ENCODE data around the gene TBL3.

TBL3 gene

DNA sequence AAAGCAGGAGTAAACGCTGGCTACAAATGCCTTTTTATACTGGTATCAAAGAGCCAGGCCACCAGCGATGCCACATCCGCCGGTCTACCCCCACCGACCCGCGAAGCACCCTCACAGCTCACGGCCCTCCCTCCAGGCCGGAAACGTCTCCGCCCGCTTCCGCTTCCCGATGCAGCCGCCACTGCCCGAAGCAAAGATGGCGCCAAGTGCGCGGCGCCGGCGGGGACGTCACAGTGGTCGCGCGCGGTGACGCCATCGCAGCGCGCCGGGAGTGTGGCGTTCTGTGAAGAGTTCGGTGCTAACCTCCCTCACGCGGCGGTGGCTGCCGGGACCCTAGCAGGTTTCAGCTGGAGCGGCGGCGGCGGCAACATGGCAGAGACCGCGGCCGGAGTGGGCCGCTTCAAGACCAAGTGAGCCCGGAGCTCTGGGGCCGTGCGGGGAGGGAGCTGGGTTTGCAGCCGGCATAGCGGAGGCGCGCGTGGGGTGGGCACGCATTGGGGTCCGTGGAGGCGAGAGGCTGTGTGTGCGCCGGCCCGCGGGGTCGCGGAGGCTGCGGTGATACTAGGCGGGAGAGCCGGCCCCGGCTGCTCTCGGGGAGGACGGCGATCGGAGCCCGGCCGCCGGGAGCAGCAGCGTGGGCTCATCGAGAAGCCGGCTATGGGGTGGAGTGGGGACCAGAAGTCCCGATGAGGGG is at the start of gene TBL3:
Gene TBL3, plus strand, starts transcription at position 258 of the 694 bp plus-strand sequence. Its CDS starts 112 bp downstream, at position 370.
- ATAC-seq (replicated peaks), result peak; percentile 97 to 98
- Mint-ChIP-seq H3K4me1 (peaks cover 24 to 45% of the 10 kb centered on the region in 2 donors), H3K36me3 (peaks cover 36 to 56% of the 10 kb centered on the region in 2 donors)

GRCh38 chr16:1922357-1922756 is 49.5 kb upstream of the TBL3 start:
- Mint-ChIP-seq H3K4me3 (no peak overlapping the region), H3K4me1 (peaks cover 3 to 17% of the 10 kb centered on the region in 2 donors), H3K27ac (no peak overlapping the region), H3K27me3 (peaks cover 59 to 82% of the 10 kb centered on the region in 2 donors), H3K36me3 (no peaks in the 10 kb centered on the region), H3K9me3 (peaks cover 0 to 2% of the 10 kb centered on the region in 2 donors)
- DNase-seq (no peak), ATAC-seq (replicated peaks) (no peak)

More for the DNA sequence above, at the start of gene TBL3:
- Mint-ChIP-seq H3K27me3 (peaks cover 4 to 8% of the 10 kb centered on the region in 2 donors), H3K27ac (peak within 1 kb of the TSS; percentile 98), H3K4me3 (peak within 1 kb of the TSS; percentile 98 to 100), H3K9me3 (no peaks in the 10 kb centered on the region)
- DNase-seq, result peak; percentile 94

DNA sequence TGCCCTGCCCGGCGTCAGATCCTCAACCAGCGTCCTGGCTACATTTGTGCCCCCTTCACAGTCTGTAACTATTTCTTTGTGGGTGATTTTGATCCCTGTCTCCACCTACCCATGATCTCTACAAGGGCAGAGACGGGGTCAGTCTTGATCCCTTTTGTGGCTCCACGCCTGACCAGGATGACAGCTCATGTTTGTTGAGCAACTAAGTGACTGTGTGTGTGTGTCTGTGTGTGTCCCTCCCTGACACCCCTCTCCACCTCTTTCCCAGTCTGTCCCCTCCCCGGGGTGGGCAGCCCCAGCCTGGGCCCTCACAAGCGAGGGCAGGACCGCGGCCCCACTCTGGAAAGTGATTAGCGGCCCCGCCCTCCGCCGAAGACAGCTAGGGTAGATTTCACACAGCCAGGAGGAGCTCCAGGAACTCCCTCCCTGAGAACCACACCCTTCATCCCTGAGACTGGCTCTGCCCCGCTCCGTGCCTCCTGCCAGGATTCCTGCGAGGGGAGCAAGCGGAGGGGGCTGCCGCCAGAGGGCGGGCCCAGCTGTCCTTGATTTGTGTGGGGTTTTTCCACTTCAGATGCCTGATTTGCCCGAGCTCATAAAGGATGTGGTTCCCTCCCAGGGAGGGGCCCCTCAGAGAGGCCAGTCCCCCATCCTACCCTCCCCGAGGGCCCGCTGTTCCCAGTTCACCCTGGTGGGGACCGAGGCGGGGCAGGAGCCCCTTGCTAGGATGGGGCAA is 48.4 kb upstream of the TBL3 start:
- H3K27me3 Mint-ChIP-seq, result peaks cover 59 to 75% of the 10 kb centered on the region in 2 donors
- peaks cover 3 to 17% of the 10 kb centered on the region in 2 donors for H3K4me1 Mint-ChIP-seq
- H3K4me3 Mint-ChIP-seq, result no peak overlapping the region
- no peaks in the 10 kb centered on the region for H3K36me3 Mint-ChIP-seq
- ATAC-seq (replicated peaks) (no peak), DNase-seq (no peak)
- H3K27ac Mint-ChIP-seq, result no peak overlapping the region
- H3K9me3 Mint-ChIP-seq, result peaks cover 0 to 2% of the 10 kb centered on the region in 2 donors

DNA sequence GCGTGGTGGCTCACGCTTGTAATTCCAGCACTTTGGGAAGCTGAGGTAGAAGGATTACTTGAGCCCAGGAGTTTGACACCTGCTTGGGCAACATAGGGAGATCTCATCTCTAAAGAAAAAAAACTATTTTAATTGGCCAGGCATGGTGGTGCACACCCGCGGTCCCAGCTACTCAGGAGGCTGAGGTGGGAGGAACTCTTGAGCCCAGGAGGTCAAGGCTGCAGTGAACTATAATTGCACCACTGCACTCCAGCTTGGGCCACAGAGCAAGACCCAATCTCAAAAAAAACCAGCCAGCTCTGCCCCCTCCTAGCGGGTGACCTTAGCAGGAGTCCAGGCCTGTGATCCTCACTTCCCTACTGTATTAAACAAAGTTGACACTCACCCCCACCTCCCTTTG is 47.8 kb upstream of the TBL3 start:
- no peak overlapping the region for H3K4me3 Mint-ChIP-seq
- no peak for DNase-seq
- H3K9me3 Mint-ChIP-seq, result peaks cover 0 to 2% of the 10 kb centered on the region in 2 donors
- no peak for ATAC-seq (replicated peaks)
- peaks cover 55 to 69% of the 10 kb centered on the region in 2 donors for H3K27me3 Mint-ChIP-seq
- no peak overlapping the region for H3K27ac Mint-ChIP-seq
- peaks cover 2 to 20% of the 10 kb centered on the region in 2 donors for H3K4me1 Mint-ChIP-seq
- no peaks in the 10 kb centered on the region for H3K36me3 Mint-ChIP-seq

- H3K27ac Mint-ChIP-seq, result no peak overlapping the region
- peaks cover 2 to 14% of the 10 kb centered on the region in 2 donors for H3K4me1 Mint-ChIP-seq
- no peak for ATAC-seq (replicated peaks)
- peaks cover 0 to 2% of the 10 kb centered on the region in 2 donors for H3K9me3 Mint-ChIP-seq
- no peaks in the 10 kb centered on the region for H3K36me3 Mint-ChIP-seq
- H3K4me3 Mint-ChIP-seq, result no peak overlapping the region
- peaks cover 37 to 47% of the 10 kb centered on the region in 2 donors for H3K27me3 Mint-ChIP-seq
- no peak for DNase-seq
Observed at GRCh38 chr16:1926271-1926670, 45.6 kb upstream of the TBL3 start.

GRCh38 chr16:1929105-1929504 is 42.7 kb upstream of the TBL3 start:
- H3K27ac Mint-ChIP-seq, result peak overlapping the region; percentile 47
- no peaks in the 10 kb centered on the region for H3K9me3 Mint-ChIP-seq
- H3K27me3 Mint-ChIP-seq, result peaks cover 15 to 20% of the 10 kb centered on the region in 2 donors
- H3K4me1 Mint-ChIP-seq, result peaks cover 2 to 5% of the 10 kb centered on the region in 2 donors
- H3K36me3 Mint-ChIP-seq, result no peaks in the 10 kb centered on the region
- no peak for DNase-seq
- ATAC-seq (replicated peaks), result peak; percentile 39 to 41
- peak overlapping the region; percentile 78 to 82 for H3K4me3 Mint-ChIP-seq

DNA sequence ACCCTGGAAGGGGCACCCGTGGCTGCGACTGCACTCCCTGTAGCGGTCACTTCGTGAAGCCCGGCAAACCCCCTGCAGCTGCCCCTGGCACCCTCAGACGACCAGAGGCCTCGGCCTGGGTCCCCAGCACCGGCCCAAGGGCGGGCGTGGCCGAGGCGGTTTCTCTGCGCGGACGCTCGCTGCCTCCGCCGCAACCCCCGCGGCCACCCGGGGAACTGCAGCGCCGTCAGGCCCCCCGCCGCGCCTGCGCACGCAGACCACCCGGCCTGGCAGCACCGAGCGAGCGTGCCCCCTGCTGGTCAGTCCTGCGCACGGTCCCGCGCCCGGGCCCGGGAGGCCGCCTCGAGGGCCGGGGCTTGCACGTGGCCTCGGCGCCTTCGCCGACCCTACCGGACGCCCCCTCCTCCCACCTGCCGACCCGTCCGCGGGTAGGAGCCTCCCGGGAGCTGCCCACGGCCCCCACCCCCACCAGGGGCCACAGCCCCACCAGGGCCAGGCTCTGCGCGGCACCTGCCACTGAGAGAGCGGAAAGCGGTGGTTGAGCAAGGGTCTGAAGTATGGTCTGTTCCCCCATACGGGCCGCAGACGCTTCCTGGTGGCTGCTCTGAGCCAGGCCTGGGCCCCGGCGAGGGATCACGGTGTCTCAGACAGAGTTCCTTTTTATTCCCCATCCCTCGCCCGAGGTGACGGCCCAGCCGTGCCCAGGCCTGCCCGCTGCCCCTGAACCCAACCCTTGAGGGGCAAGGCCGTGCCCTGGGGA is 42.1 kb upstream of the TBL3 start:
- peak overlapping the region; percentile 73 to 82 for H3K4me3 Mint-ChIP-seq
- no peaks in the 10 kb centered on the region for H3K9me3 Mint-ChIP-seq
- peak; percentile 92 for DNase-seq
- peak; percentile 94 to 95 for ATAC-seq (replicated peaks)
- H3K27me3 Mint-ChIP-seq, result peaks cover 9 to 13% of the 10 kb centered on the region in 2 donors
- H3K27ac Mint-ChIP-seq, result peak overlapping the region; percentile 20
- peaks cover 2 to 5% of the 10 kb centered on the region in 2 donors for H3K4me1 Mint-ChIP-seq
- H3K36me3 Mint-ChIP-seq, result no peaks in the 10 kb centered on the region

DNA sequence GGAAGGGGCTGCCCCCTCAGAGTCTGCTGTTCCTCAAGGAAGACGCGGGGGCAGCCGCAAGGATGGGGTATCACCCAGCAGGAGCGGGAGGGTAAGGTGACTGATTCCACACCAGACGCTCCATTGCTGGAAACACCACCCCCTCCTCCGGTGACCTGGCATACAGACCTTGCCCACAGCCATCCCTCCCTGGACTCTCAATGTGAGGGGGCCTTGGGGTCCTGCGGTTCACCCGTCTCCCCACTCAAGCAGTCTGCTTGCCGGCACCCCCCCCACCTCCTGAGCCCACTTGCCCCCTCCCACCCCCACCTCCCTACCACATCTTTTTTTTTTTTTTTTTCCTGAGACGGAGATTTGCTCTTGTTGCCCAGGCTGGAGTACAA is 41.5 kb upstream of the TBL3 start:
- Mint-ChIP-seq H3K4me1 (peaks cover 2 to 5% of the 10 kb centered on the region in 2 donors), H3K36me3 (no peaks in the 10 kb centered on the region), H3K9me3 (no peaks in the 10 kb centered on the region), H3K27me3 (peaks cover 3 to 8% of the 10 kb centered on the region in 2 donors), H3K27ac (peak overlapping the region; percentile 71), H3K4me3 (no peak overlapping the region)
- ATAC-seq (replicated peaks) (no peak), DNase-seq (no peak)

DNA sequence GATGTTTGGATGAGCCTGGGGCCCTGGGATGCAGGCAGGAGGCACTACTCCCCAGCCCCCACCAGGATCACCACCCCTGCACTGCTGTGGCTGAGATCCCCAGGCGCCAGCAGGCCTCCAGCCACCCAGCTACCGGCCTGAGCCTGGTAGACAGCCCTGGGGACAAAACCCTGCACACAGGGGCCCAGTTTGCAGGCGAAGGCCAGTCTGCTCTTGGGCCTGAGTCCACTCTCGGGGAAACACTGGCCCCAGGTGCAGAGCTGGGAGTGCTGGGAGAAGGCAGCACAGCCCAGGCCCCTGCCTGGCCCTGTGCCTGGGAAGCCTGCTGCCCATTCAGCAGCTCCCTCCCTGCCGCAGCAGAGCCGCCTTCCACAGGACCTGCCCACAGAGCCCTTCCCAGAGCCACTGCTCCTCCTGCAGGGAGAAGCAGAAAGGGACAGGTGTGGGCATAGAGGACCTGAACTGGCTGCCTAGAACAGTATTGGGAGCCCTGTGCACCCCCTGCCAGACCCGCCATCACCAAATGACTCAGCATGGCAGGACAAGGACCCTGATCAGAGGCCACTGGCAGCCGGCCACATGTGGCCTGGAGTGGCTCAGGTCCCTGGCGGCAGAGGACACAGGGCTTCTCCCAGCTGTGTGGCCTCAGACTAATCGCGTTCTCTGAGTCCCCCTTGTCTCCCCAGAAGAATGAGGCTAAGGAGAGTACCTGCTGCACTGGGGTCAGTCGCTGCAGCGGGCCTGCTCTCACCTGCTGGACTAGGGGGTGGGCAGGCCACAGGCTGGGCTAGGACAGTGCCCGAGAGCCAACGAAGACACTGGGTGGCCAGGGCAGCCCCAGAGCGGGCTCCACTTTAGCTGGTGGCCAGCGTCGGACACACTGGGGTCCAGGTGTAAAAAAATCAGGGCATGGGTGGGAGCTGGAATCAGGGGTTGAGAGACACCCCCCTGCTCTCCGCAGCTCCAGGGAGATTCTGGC is 39.5 kb upstream of the TBL3 start:
- ATAC-seq (replicated peaks), result no peak
- Mint-ChIP-seq H3K9me3 (no peaks in the 10 kb centered on the region), H3K4me1 (peaks cover 2 to 5% of the 10 kb centered on the region in 2 donors), H3K36me3 (peaks cover 5 to 7% of the 10 kb centered on the region in 2 donors), H3K4me3 (no peak overlapping the region), H3K27ac (no peak overlapping the region), H3K27me3 (no peaks in the 10 kb centered on the region)
- no peak for DNase-seq

DNA sequence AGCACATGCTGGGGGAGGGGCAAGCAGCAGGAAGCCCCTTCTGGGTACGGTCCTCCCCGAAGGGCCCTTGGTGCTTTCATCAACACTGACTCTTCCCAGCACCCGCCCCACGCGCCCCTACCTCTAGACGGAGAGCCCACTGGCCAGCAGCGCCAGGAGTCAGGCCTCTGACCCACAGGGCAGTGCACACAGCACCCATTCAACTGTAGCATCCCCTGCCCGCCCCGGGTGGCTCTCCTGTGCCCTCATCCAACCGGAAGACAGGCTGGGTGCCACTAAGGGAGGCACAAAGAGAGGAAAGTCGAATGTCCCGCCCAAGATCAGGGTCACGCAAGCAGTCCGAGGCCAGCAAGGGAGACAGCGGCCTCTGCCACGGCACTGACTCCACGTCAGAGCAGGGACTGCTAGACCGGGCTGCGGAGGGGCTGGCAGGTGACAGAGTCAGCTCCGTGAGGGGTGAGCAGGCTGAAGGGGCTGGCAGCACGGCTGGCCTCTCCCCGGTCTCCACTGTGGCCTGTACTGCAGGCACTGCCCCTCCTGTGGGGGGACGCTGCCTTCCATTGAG is 38.7 kb upstream of the TBL3 start:
- Mint-ChIP-seq H3K36me3 (peaks cover 9 to 11% of the 10 kb centered on the region in 2 donors), H3K27me3 (no peaks in the 10 kb centered on the region), H3K27ac (no peak overlapping the region), H3K9me3 (no peaks in the 10 kb centered on the region), H3K4me3 (no peak overlapping the region), H3K4me1 (peaks cover 2 to 5% of the 10 kb centered on the region in 2 donors)
- ATAC-seq (replicated peaks) (no peak), DNase-seq (no peak)

DNA sequence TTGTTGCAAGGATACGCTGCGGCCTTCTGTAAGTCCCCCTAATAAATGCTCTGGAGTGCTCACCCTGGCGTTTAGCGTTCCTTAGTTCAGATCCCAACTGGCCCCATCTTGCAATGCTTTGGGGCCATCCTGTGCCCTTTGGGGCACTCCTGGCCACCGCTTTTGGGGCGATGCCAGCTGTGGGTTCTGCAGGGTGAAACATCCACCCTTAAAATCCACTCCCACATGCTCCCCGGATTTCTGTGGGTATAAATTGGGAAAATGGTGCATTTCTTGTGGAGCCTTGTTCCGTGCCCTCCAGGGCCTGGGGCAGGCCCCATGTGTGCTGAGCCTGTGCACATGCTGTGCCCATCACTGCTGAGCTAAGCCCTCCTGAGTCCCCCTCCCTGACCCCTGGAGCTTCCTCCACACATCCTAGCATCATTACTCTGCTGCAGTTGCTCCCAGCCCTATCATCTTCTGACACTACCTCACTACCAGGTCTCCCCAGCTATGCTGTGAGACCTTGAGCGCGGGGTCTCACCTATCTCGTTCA is 34.8 kb upstream of the TBL3 start:
- Mint-ChIP-seq H3K36me3 (peaks cover 25 to 29% of the 10 kb centered on the region in 2 donors), H3K27ac (peak overlapping the region; percentile 34)

GRCh38 chr16:1938316-1938715 is 33.5 kb upstream of the TBL3 start:
- Mint-ChIP-seq H3K9me3 (no peaks in the 10 kb centered on the region), H3K36me3 (peaks cover 25 to 29% of the 10 kb centered on the region in 2 donors), H3K4me3 (no peak overlapping the region), H3K27me3 (no peaks in the 10 kb centered on the region), H3K4me1 (peaks cover 12 to 28% of the 10 kb centered on the region in 2 donors), H3K27ac (peak overlapping the region; percentile 25)
- no peak for DNase-seq
- ATAC-seq (replicated peaks), result no peak

More for the DNA sequence above, 34.8 kb upstream of the TBL3 start:
- peaks cover 6 to 17% of the 10 kb centered on the region in 2 donors for H3K4me1 Mint-ChIP-seq
- H3K4me3 Mint-ChIP-seq, result no peak overlapping the region
- H3K27me3 Mint-ChIP-seq, result no peaks in the 10 kb centered on the region
- H3K9me3 Mint-ChIP-seq, result no peaks in the 10 kb centered on the region
- no peak for ATAC-seq (replicated peaks)
- no peak for DNase-seq

DNA sequence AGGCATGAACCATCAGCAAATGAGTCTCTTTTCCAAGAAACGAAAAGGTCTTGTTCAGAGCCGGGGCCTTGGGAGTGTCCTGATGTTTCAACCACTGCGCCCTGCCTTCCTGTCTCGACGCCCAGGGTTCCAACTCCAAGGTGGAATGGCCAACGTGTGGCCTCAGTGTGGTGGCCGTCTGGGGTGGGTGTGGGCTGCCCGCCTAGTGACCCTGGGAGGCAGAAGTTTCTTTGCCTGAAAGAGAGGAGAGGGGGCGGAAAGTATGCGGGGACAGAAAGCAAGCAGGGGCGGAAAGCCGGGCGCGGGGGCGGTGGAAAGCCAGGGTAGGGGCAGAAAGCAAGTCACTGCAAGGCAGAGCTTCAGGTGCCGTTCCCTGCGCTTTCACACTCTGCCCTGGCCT is 32.9 kb upstream of the TBL3 start:
- no peak overlapping the region for H3K27ac Mint-ChIP-seq
- H3K4me3 Mint-ChIP-seq, result no peak overlapping the region
- H3K36me3 Mint-ChIP-seq, result peaks cover 25 to 29% of the 10 kb centered on the region in 2 donors
- peaks cover 12 to 28% of the 10 kb centered on the region in 2 donors for H3K4me1 Mint-ChIP-seq
- no peaks in the 10 kb centered on the region for H3K27me3 Mint-ChIP-seq
- DNase-seq (no peak), ATAC-seq (replicated peaks) (no peak)
- H3K9me3 Mint-ChIP-seq, result no peaks in the 10 kb centered on the region

Measured in stimulated activated naive B cell treated with anti-CD40 and anti-IgM and Interleukin-4, amounts not matched to agents 10 μg/mL and 1 μg/mL and 100 μg/mL, for 72 hours (primary cell).